GM18505 (cell line): ENCODE measurements around the gene SMIM29.
A peak's percentile ranks its signal among the peaks of the same experiment; 100 is the strongest.

Source experiments
- ATAC-seq: cut with Tn5 transposase; IDR thresholded peaks from one replicate; pipeline ENCODE4 v1.9.1; 2021; ENCODE audit not compliant: unreplicated experiment
- POLR2A ChIP-seq: IDR thresholded peaks from 4 replicates; pipeline ENCODE4 v1.6.1; 2011; ENCODE audit warnings: borderline replicate concordance; ENCODE audit not compliant: insufficient read depth, insufficient read length; ENCODE audit errors: extremely low read depth

The SMIM29 gene

DNA sequence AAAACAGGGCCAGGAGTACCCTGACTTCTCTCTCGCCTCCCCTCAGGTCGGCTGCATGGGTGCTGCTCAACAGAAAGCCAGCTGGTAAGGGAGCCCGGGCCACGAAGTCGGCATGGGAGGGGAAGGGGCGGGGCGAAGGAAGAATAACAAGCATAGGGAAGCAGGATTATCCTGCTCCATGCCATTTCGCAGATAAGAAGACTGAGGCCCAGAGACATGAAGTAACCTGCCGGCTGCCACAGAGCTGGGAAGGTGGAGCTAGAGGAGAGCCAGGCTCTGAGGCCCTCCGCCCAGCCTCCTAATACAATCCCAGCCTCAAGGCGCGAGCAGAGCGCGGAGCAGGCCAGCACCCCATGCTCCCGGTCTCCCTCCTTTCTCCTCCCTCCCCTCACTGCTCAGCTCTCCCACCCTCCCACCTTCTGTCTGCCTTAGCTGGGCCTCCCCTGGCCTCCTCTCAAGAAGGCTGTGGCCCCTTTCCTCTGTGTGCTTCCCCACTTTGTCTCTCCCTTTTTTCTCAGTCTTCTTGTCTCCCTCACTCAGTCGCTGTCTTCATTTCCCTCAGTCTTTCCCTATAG is 25.3 kb downstream of the SMIM29 start:
- ATAC-seq, result peak; percentile 4
- no peak for TF ChIP-seq POLR2A

GRCh38 chr6:34218691-34219090 is 30.1 kb downstream of the SMIM29 start:
- ATAC-seq, result no peak
- TF ChIP-seq POLR2A, result no peak

GRCh38 chr6:34213772-34214171 is 35.0 kb downstream of the SMIM29 start:
- no peak for ATAC-seq

GRCh38 chr6:34207695-34208443 is 40.9 kb downstream of the SMIM29 start:
- ATAC-seq, result no peak
- TF ChIP-seq POLR2A, result no peak

More at GRCh38 chr6:34213772-34214171, 35.0 kb downstream of the SMIM29 start:
- TF ChIP-seq POLR2A, result no peak

GRCh38 chr6:34206726-34207125 is 42.1 kb downstream of the SMIM29 start:
- no peak for TF ChIP-seq POLR2A
- ATAC-seq, result no peak

GRCh38 chr6:34205916-34206315 is 42.9 kb downstream of the SMIM29 start:
- no peak for TF ChIP-seq POLR2A
- ATAC-seq, result no peak

DNA sequence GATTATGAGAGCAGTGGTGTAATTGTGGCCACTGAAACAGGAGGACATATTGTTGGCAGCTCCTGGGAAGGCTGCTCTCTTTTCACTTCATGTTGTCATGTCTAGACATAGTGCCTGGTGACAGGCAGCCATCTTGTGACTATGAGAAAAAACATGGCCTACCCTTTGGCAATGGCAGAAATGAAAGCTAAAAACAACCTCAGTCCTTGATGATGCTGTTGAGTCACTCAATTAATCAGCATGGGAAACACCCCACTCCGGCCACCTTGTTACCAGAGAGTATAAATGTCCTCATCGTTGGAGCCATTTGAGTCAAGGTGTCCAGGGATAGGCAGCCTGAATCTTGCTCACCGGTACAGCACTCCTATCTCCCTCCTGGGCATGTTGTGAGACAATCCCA is 43.3 kb downstream of the SMIM29 start:
- no peak for ATAC-seq
- no peak for TF ChIP-seq POLR2A

GRCh38 chr6:34204693-34205092 is 44.1 kb downstream of the SMIM29 start:
- ATAC-seq, result no peak
- TF ChIP-seq POLR2A, result no peak

GRCh38 chr6:34202329-34203201 is 46.2 kb downstream of the SMIM29 start:
- TF ChIP-seq POLR2A, result no peak
- ATAC-seq, result no peak

DNA sequence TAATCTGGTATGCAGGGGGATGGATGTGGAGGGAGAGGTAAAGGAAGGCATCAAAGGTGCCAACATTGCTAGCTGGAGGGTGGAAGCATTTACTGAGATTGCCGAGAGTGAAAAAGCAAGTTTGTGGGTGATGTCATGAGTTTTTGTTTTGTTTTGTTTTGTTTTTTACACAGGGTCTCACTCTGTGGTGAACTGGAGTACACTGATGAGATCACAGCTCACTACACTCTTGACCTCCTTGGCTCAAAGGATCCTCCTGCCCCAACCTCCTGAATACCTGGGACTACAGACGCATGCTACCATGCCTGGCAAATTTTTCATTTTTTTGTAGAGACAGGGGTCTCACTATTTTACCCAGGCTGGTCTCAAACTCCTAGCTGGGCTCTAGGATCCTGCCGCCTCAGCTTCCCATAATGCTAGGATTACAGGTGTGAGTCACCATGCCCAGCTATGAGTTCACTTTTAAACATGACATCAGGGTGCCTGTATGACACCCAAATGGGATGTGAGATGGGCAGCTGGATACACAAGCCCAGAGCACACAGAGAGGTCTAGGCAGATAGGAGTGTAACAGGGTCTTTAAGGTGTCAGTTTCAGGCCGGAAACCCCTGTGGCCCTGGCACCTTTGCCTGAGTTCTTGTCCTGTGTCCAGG is 47.2 kb downstream of the SMIM29 start:
- no peak for ATAC-seq
- no peak for TF ChIP-seq POLR2A

GRCh38 chr6:34200340-34200971 is 48.4 kb downstream of the SMIM29 start:
- no peak for TF ChIP-seq POLR2A
- no peak for ATAC-seq

- no peak for ATAC-seq
- TF ChIP-seq POLR2A, result no peak
These were observed 52.0 kb downstream of the SMIM29 start for GRCh38 chr6:34196833-34197195.
